Endothelial cell (in vitro differentiated cells): ENCODE measurements around the gene AGAP9. TPM values are rescaled to one million over a fixed set of nuclear protein-coding genes. Genes with fewer than 3 reads are reported as not detected.
"Not testable (repeated sequence)": the region's sequence is repeated elsewhere in the genome, so short reads cannot be mapped to it uniquely, and the experiment has no call there.

Source experiments
- DNase-seq: peaks from one replicate; pipeline ENCODE4 v3.0.0; 2021; ENCODE audit warnings: low spot score
- H3K27ac Mint-ChIP-seq: one replicate; pipeline ENCODE4 v1.8.0; 2021; ENCODE audit warnings: mixed read lengths, inconsistent platforms; ENCODE audit not compliant: unreplicated experiment
- H3K27me3 Mint-ChIP-seq: one replicate; pipeline ENCODE4 v1.8.0; 2021; ENCODE audit warnings: mild to moderate bottlenecking, moderate library complexity, mixed read lengths, inconsistent platforms; ENCODE audit not compliant: unreplicated experiment
- H3K36me3 Mint-ChIP-seq: one replicate; pipeline ENCODE4 v1.8.0; 2021; ENCODE audit warnings: mild to moderate bottlenecking, low read depth, mixed read lengths, inconsistent platforms; ENCODE audit not compliant: unreplicated experiment
- H3K4me1 Mint-ChIP-seq: one replicate; pipeline ENCODE4 v1.8.0; 2021; ENCODE audit warnings: mild to moderate bottlenecking, mixed read lengths, inconsistent platforms; ENCODE audit not compliant: unreplicated experiment
- H3K4me3 Mint-ChIP-seq: one replicate; pipeline ENCODE4 v1.8.0; 2021; ENCODE audit warnings: mild to moderate bottlenecking, mixed read lengths, inconsistent platforms; ENCODE audit not compliant: unreplicated experiment
- H3K9me3 Mint-ChIP-seq: one replicate; pipeline ENCODE4 v1.8.0; 2021; ENCODE audit warnings: mixed read lengths, inconsistent platforms; ENCODE audit not compliant: unreplicated experiment
- total RNA-seq: library from RNA; stranded (reverse); fragmentation: NEBNext Ultra II Directional; extraction: Animal tissue kit (Norgen Biotek cat#: 25700); gene quantifications from one replicate; pipeline ENCODE4 v1.2.1, GENCODE V29; 2021; ENCODE audit not compliant: unreplicated experiment

The AGAP9 gene
- total RNA-seq, 1 donor from 2014 or later, result 7.8 TPM

DNA sequence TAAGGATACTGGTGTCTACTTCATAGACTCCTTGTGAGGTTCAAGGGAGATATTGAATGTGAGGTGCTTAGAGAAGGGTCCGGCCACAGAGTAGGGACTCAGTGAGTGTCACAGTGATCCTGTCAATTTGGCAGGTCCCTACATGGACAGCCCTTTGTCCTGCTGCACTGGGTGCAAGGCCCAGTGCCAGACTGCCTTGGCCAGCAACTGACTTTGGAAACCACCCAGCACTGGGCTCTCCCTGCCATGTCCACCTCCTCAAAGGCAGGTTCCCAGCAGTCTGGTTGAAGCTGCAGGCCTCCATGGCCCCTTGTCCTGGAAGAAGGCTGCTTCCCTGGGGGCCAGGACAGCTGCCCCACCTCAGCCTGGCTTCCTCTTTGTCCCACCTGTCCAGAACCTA is 41.1 kb downstream of the AGAP9 start:
- not testable (repeated sequence) for H3K27me3 Mint-ChIP-seq, H3K4me1 Mint-ChIP-seq, H3K9me3 Mint-ChIP-seq, H3K27ac Mint-ChIP-seq, H3K36me3 Mint-ChIP-seq, DNase-seq, H3K4me3 Mint-ChIP-seq

DNA sequence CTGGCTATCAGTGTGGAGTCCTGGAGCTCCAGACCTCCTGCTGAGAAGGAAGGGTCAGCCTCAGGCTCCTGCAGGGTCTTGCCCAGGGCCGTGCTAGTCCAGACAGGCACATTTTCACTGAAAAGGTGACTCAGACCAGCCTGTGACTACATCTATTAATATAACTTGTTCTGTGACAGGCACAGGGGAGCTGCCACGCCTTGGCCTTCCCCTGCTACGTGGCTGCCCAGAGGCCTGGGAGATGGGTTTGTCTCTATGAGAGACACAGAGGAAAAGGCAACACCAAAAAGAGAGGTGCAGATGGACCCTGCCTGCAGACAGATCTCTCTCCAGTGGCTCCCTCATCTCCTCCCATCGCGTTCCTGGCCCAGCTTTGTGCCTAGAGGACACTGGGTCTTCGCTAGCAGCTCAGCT is 41.7 kb downstream of the AGAP9 start:
- not testable (repeated sequence) for H3K9me3 Mint-ChIP-seq, H3K36me3 Mint-ChIP-seq, H3K4me3 Mint-ChIP-seq, DNase-seq, H3K27ac Mint-ChIP-seq, H3K27me3 Mint-ChIP-seq, H3K4me1 Mint-ChIP-seq

DNA sequence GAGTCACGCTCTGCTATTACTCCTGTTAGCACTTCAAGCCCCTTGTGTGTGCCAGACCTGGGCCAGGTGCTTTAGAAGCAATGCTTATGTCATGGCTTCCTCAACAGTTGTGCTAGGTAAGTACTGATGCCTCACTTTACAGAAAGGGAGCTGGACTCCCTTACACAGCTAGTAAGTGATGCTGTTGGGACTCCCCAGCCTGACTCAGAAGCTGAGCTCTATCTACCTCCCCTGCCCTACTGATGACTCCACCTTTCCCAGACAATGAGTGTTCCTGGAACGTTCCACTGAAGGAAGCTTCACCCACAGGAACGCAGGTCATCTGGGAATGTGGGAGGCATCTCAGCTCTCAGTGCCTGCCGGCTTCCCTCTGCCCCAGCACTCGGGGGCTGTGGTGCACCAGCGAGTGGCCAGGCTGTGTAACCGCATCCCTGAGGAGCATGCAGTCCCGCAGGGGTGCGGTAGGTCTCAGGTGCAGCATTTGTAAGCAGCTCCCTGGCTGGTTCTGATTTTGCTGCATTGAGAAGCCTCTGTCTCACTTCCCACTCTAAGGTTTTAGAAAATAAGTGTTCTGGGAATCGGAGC is 42.2 kb downstream of the AGAP9 start:
- not testable (repeated sequence) for H3K27me3 Mint-ChIP-seq, H3K27ac Mint-ChIP-seq, H3K9me3 Mint-ChIP-seq, H3K4me1 Mint-ChIP-seq, H3K36me3 Mint-ChIP-seq, H3K4me3 Mint-ChIP-seq
- peak; percentile 5 for DNase-seq

DNA sequence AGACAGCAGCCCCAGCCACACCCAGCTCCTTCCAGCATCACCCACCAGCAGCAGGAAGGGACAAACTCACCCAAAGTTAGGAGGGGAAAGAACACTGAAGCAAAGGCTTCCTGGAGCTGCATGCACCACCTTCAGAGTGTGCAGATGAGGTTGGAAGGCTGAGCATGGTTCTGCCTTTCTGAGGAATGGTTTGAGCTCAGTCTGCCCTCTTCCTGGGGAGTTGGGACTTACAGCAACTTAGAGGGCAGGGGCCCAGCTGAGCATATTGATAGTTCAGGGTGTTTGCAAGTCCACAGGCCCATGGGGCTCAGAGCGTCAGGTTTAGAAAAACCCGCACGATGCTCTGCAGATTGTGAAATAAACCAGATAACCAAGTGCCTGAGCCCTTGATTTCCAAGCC is 43.3 kb downstream of the AGAP9 start:
- H3K27me3 Mint-ChIP-seq, H3K4me1 Mint-ChIP-seq, H3K9me3 Mint-ChIP-seq, DNase-seq, H3K36me3 Mint-ChIP-seq, H3K27ac Mint-ChIP-seq, H3K4me3 Mint-ChIP-seq: not testable (repeated sequence)

DNA sequence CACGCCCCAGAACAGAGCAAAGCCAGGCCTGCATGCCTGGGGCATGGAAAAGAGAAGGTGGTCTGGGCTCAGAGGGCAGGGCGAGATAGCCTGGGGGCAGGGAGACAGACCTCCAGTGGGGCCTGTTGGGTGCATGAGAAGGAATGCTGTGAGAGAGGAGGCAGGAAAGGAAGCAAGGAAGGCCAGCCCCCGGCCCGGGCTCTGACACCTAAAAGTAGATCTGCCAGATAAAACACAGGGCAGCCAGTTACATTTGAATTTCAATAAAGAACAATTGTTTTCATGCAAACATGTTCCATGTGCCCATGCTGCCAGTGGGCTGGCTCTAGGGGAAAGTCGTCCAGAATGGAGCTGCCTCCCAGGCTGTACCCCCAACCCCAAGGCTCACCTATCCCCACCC is 45.3 kb downstream of the AGAP9 start:
- H3K27ac Mint-ChIP-seq, DNase-seq, H3K36me3 Mint-ChIP-seq, H3K9me3 Mint-ChIP-seq, H3K4me3 Mint-ChIP-seq, H3K27me3 Mint-ChIP-seq, H3K4me1 Mint-ChIP-seq: not testable (repeated sequence)

DNA sequence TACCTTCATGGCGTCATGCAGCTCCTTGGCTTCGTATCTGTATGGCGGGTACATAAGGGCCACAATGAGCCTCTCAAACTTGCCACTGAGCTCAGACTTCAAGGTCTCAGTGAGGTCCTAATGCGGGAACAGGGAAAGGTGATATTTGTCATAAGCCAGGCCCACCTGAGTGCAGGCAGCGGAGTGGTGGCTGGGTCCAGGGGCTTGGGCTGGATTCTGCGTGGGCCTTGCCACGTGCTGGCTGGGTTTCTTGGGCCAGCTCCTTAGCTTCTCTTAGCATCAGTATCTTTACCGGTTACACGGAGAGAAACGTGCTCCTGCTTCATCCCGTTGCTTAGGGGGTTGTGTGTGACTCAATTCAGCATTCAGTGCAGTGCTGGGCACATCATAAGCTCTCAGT is 46.4 kb downstream of the AGAP9 start:
- not testable (repeated sequence) for H3K9me3 Mint-ChIP-seq, H3K4me3 Mint-ChIP-seq, H3K27ac Mint-ChIP-seq, H3K36me3 Mint-ChIP-seq, H3K4me1 Mint-ChIP-seq, H3K27me3 Mint-ChIP-seq, DNase-seq

DNA sequence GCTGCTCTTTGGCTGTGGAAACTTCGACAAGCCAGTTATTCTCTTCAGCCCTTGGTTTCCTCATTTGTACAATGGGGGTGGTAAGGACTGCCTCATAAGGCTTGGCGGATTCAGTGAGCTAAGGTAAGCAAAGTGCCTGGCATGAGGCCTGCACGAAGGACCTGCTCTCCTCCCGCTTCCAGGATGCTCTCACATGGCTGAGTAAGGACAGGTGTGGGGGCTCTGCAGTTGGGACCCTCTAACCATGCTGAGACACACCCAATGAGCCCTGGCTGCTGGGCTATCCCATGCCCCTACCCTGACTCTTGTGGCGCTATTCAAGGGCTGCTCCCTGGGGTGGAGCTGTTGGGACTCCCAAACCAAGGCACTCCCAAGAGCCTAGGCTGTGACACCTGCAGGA is 48.3 kb downstream of the AGAP9 start:
- DNase-seq, H3K4me1 Mint-ChIP-seq, H3K36me3 Mint-ChIP-seq, H3K27me3 Mint-ChIP-seq, H3K27ac Mint-ChIP-seq, H3K9me3 Mint-ChIP-seq, H3K4me3 Mint-ChIP-seq: not testable (repeated sequence)

DNA sequence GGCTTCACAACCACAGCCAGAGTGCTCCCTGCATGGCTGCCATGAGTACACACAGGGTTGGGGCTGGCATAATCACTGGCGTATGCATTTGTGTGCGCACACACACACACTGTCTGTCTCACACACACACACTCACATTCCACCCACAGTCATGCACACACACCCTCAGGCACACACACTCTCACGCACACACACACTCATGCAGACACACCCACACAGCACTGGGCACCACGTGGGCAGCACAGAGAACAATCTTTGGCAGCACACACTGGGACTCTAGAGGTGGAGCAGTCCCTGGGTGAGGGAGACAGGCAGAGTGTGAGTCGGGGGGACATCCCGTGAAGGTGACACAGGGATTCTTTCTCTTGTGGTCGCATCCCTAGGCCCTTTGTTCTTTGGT is 49.9 kb downstream of the AGAP9 start:
- H3K9me3 Mint-ChIP-seq, result not testable (repeated sequence)

DNA sequence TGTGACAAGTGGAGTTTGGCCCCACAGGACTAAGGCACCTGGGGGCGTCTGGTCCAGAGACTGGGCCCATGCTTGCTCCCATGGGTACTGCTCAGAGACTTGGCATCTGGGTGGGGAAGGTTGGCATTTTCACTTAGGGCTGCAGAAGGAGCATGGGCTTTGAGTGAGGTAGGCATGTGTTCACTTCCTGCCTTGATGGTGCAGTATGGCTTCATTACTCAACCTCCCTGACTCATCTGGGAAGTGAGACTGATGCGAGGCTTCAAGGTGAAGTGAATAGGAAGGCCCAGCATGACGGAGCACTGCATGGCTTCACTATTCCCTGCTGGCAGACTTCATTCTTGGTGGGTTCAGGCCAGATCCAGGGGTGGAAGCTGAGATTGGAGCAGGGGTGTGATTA is 50.8 kb downstream of the AGAP9 start:
- not testable (repeated sequence) for H3K36me3 Mint-ChIP-seq, DNase-seq, H3K4me3 Mint-ChIP-seq, H3K9me3 Mint-ChIP-seq, H3K27ac Mint-ChIP-seq, H3K27me3 Mint-ChIP-seq, H3K4me1 Mint-ChIP-seq

More for the DNA sequence above, 49.9 kb downstream of the AGAP9 start:
- not testable (repeated sequence) for DNase-seq, H3K36me3 Mint-ChIP-seq, H3K4me1 Mint-ChIP-seq, H3K27ac Mint-ChIP-seq, H3K27me3 Mint-ChIP-seq, H3K4me3 Mint-ChIP-seq

DNA sequence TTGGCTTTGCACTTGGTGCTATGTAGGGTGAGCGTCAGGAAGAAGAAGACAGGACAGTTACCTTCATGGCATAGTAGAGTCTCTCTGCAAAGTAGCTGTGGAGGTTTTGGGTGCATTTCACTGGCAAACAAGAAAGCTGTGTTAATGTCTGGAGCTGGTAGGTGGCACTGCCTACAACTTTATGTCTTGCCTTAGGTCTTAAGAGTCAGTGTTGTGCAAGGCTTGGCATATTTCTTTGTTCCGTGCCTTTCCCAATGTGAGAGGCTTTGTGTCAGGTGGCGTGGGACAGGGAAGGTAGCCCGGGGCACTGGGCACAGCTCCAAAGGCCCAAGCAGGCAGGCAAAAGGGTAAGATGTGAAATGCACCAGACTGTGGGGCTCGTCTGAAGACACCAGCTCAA is 51.4 kb downstream of the AGAP9 start:
- H3K9me3 Mint-ChIP-seq, H3K36me3 Mint-ChIP-seq, DNase-seq, H3K4me1 Mint-ChIP-seq, H3K4me3 Mint-ChIP-seq, H3K27me3 Mint-ChIP-seq, H3K27ac Mint-ChIP-seq: not testable (repeated sequence)

DNA sequence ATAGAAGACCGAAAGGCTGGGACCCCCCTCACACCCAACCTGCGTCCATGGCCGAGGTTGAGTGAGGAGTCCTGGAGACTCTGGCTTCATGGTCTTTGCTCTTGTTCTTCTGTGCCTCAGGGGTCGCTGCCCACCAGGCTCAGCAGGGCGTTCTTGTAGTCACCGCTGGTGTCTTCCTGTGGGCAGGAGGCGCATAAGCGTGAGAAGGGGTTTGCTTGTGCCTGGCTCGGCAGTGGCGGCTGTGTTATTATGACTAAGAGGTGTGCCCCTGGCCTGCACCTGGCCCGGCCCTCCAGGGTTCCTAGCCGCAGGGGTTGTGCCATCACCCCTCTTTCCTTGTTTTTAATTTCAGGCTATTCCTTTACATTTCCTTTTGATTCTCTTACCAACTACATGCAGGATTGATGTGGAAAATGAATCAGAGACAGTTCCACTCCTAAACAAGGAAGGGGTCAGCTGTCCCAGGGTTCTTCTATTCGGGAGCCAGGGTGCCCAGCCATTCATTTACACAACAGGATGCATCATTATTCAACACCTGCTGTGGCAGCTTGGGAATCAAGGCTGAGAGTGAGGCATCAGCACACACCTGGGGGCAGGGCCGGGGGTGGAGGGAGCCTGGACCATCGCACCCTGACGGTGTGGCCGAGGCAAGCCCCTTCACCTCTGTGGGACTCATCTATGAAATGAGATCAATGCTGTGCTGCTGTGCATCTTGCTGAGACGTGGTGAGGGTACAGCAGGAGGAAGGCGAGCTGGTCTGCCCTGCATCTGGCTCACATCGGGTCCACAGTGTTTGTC is 54.5 kb downstream of the AGAP9 start:
- H3K27me3 Mint-ChIP-seq, H3K4me1 Mint-ChIP-seq, DNase-seq, H3K36me3 Mint-ChIP-seq, H3K27ac Mint-ChIP-seq, H3K9me3 Mint-ChIP-seq, H3K4me3 Mint-ChIP-seq: not testable (repeated sequence)

DNA sequence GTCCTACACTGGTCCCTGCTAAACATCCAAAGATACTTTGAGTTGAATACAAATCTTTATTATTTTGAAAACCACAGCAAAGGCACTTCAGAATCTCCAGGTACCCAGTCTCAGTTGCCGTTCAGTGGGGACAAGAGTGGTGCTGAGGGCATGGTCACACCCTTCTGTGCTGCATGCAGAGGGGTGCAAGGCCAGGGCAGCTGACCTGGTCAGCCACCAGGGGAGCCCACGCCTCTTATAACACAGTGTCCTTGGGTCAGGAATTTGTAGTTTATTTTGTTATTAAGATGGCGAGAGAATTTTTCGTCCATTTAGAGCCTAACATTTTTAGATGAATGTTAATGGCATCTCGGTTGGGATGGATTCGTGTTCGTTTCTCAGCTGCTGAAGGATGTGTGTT is 55.5 kb downstream of the AGAP9 start:
- H3K36me3 Mint-ChIP-seq, H3K27ac Mint-ChIP-seq, H3K4me1 Mint-ChIP-seq, DNase-seq, H3K4me3 Mint-ChIP-seq, H3K9me3 Mint-ChIP-seq, H3K27me3 Mint-ChIP-seq: not testable (repeated sequence)
